CD8-positive, alpha-beta memory T cell (primary cell): ENCODE data around the gene ITLN2. TPM values are rescaled to one million over a fixed set of nuclear protein-coding genes. Genes with fewer than 3 reads are reported as not detected.
"Not testable (repeated sequence)": the region's sequence is repeated elsewhere in the genome, so short reads cannot be mapped to it uniquely, and the experiment has no call there.

Source experiments
- CTCF ChIA-PET: fragments of 350-600 bp; sonication (Branson Sonifier 250); formaldehyde crosslinking; loops from one replicate; lab custom pipeline; 2021; ENCODE audit warnings: antibody characterized with exemption; lab: Charles Lee
- POLR2A ChIA-PET: fragments of 350-600 bp; sonication (Branson Sonifier 250); formaldehyde crosslinking; loops from one replicate; lab custom pipeline; 2021; ENCODE audit warnings: antibody characterized with exemption; lab: Charles Lee
- DNase-seq, 5 donors: peaks; one replicate each; pipeline versions ENCODE4 v3.0.0 to v3.0.0-alpha.2; 2020 to 2022; ENCODE audit warnings: mixed read lengths in 1 of 5
- H3K27ac ChIP-seq: one replicate; pipeline ENCODE4 v1.7.0; 2013; ENCODE audit warnings: low read depth, mild to moderate bottlenecking, low read length, moderate library complexity
- H3K27me3 ChIP-seq: 2 replicates; pipeline ENCODE4 v1.7.0; 2013; ENCODE audit warnings: low read length, mild to moderate bottlenecking; ENCODE audit not compliant: insufficient read depth, poor library complexity, severe bottlenecking
- H3K36me3 ChIP-seq: 2 replicates; pipeline ENCODE4 v1.7.0; 2013; ENCODE audit warnings: mild to moderate bottlenecking, low read length, moderate library complexity; ENCODE audit not compliant: insufficient read depth
- H3K4me1 ChIP-seq: 2 replicates; pipeline ENCODE4 v1.7.0; 2013; ENCODE audit warnings: mild to moderate bottlenecking, low read length, moderate library complexity; ENCODE audit not compliant: insufficient read depth
- H3K4me3 ChIP-seq: 2 replicates; pipeline ENCODE4 v1.7.0; 2013; ENCODE audit warnings: mild to moderate bottlenecking, low read length
- H3K9me3 ChIP-seq: 2 replicates; pipeline ENCODE4 v1.7.0; 2013; ENCODE audit warnings: mild to moderate bottlenecking, low read length
- H3K27ac Mint-ChIP-seq, 8 donors: one replicate each; pipeline ENCODE4 v1.8.0; 2020 to 2021; ENCODE audit warnings: mixed read lengths in 8 of 8, mild to moderate bottlenecking in 6 of 8, inconsistent platforms in 3 of 8, moderate library complexity in 3 of 8
- H3K27me3 Mint-ChIP-seq, 2 donors: one replicate each; pipeline ENCODE4 v1.8.0; 2020 to 2021; ENCODE audit warnings: mixed read lengths in 2 of 2, mild to moderate bottlenecking in 1 of 2, moderate library complexity in 1 of 2
- H3K36me3 Mint-ChIP-seq, 3 donors: one replicate each; pipeline ENCODE4 v1.8.0; 2020 to 2021; ENCODE audit warnings: mixed read lengths in 3 of 3, inconsistent platforms in 1 of 3, mild to moderate bottlenecking in 1 of 3
- H3K4me1 Mint-ChIP-seq, 3 donors: one replicate each; pipeline ENCODE4 v1.8.0; 2020 to 2021; ENCODE audit warnings: mixed read lengths in 3 of 3, inconsistent platforms in 1 of 3, mild to moderate bottlenecking in 1 of 3
- H3K4me3 Mint-ChIP-seq, 7 donors: one replicate each; pipeline ENCODE4 v1.8.0; 2020 to 2021; ENCODE audit warnings: mixed read lengths in 7 of 7, mild to moderate bottlenecking in 6 of 7, moderate library complexity in 4 of 7, inconsistent platforms in 2 of 7
- H3K9me3 Mint-ChIP-seq, 5 donors: one replicate each; pipeline ENCODE4 v1.8.0; 2020 to 2022; ENCODE audit warnings: mixed read lengths in 5 of 5, mild to moderate bottlenecking in 3 of 5, moderate library complexity in 2 of 5, inconsistent platforms in 1 of 5
- polyA plus RNA-seq: library from polyadenylated mRNA; unstranded; fragments of 300-500 nt; fragmentation: Illumina TruSeq; gene quantifications from one replicate; pipeline ENCODE4 v1.2.3, GENCODE V29; 2021
- total RNA-seq, 2 experiments: library from RNA; stranded (reverse); gene quantifications; one replicate each; pipeline ENCODE4 v1.2.3, GENCODE V29; 2021

Gene ITLN2
- total and polyA plus RNA-seq, 3 experiments from 2014 or later = not detected

DNA sequence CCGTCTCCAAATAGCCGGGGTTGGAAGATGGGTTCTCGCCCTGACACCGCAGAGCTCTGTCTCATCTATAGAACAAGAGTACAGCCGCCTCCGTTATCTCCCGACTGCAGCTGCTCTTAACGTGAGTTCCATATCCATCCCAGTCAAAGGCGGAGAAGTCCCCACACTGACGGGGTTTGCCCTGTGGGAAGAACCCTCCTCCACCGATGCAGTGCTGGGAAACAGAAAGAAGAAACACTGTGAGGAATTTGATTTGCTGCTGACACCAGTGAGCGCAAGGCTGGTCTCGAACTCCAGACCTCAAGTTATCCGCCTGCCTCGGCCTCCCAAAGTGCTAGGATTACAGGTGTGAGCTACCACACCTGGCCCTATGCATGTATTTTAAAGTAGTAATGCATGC is 9.5 kb downstream of the ITLN2 start:
- Mint-ChIP-seq H3K27ac (no peak overlapping the region), H3K9me3 (peaks cover 0 to 3% (median 0%) of the 10 kb centered on the region in 5 donors), H3K4me1 (peaks cover 0 to 16% (median 7%) of the 10 kb centered on the region in 3 donors), H3K27me3 (peaks cover 3 to 8% of the 10 kb centered on the region in 2 donors), H3K4me3 (no peak overlapping the region), H3K36me3 (no peaks in the 10 kb centered on the region)
- Histone ChIP-seq H3K4me3 (no peak overlapping the region), H3K9me3 (no peaks in the 10 kb centered on the region), H3K4me1 (no peaks in the 10 kb centered on the region), H3K27me3 (no peaks in the 10 kb centered on the region), H3K27ac (no peak overlapping the region), H3K36me3 (no peaks in the 10 kb centered on the region)
- ChIA-PET POLR2A (no interaction called here), CTCF (interaction anchor here (2.1 kb wide), 1 partner anchor 8 kb away, joined by 7 read pairs; no protein-coding TSS in a partner anchor)
- no peak for DNase-seq

DNA sequence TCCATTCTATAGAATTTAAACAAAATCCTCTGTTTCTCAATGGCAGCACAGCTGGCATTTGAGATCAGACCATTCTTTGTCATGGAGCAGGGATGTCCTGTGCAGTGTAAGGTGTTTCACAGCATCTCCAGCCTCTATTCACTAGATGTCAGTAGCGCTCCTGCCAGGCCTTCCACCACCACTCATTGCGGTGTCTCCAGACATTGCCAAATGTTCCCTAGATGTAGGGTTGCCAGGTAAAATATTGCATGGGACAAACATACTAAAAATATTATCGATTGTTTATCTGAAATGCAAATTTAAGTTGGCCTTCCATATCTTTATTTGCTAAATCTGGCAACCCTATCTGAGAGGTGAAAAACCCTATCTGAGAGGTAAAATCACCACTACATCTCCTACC is 11.7 kb downstream of the ITLN2 start:
- Mint-ChIP-seq H3K27me3 (peaks cover 8% of the 10 kb centered on the region in 2 donors), H3K27ac (no peak overlapping the region), H3K4me1 (peaks cover 0 to 4% (median 0%) of the 10 kb centered on the region in 3 donors), H3K4me3 (no peak overlapping the region), H3K9me3 (peaks cover 0 to 3% (median 0%) of the 10 kb centered on the region in 5 donors), H3K36me3 (peaks cover 0 to 4% (median 0%) of the 10 kb centered on the region in 3 donors)
- Histone ChIP-seq H3K27me3 (no peaks in the 10 kb centered on the region), H3K4me3 (no peak overlapping the region), H3K4me1 (no peaks in the 10 kb centered on the region), H3K27ac (no peak overlapping the region), H3K9me3 (no peaks in the 10 kb centered on the region), H3K36me3 (no peaks in the 10 kb centered on the region)
- no peak for DNase-seq
- ChIA-PET CTCF (interaction anchor here (1.5 kb wide), 1 partner anchor 11 kb away, joined by 4 read pairs; no protein-coding TSS in a partner anchor), POLR2A (no interaction called here)

DNA sequence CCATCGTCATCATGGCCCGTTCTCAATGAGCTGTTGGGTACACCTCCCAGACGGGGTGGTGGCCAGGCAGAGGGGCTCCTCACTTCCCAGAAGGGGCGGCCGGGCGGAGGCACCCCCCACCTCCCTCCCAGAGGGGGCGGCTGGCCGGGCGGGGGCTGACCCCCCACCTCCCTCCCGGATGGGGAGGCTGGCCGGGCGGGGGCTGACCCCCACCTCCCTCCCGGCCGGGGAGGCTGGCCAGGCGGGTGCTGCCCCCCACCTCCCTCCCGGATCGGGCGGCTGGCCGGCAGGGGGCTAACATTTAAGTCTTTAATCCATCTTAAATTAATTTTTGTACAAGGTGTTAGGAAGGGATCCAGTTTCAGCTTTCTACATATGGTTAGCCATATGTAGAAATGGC is 17.9 kb downstream of the ITLN2 start:
- POLR2A ChIA-PET = not testable (repeated sequence)

DNA sequence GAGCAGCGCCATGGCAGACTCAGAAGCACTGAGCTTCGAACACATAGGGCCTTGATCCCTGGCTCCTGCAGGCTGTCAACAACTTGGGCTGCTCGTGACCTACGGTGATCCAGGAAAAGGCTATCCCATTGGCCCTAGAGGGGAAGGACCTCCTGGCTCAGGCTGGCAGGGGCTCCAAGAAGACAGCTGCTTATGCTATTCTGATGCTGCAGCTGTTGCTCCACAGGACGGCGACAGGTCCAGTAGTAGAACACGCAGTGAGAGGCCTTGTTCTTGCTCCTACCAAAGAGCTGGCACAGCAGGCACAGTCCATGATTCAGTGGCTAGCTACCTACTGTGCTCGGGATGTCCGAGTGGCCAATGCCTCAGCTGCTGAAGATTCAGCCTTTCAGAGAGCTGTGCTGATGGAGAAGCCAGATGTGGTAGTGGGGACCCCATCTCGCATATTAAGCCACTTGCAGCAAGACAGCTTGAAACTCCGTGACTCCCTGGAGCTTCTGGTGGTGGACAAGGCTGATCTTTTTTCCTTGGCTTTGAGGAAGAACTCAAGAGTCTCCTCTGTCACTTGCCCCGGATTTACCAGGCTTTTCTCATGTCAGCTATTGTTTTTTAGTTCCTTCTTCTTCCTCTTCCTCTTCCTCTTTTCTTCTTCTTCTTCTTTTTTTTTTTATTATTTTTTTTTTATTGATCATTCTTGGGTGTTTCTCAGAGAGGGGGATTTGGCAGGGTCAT is 18.9 kb downstream of the ITLN2 start:
- Histone ChIP-seq H3K4me1 (no peaks in the 10 kb centered on the region), H3K27ac (no peak overlapping the region), H3K4me3 (no peak overlapping the region), H3K9me3 (no peaks in the 10 kb centered on the region), H3K27me3 (no peaks in the 10 kb centered on the region), H3K36me3 (no peaks in the 10 kb centered on the region)
- H3K4me3 Mint-ChIP-seq = no peak overlapping the region
- ChIA-PET CTCF (interaction anchor here (1.2 kb wide), 1 partner anchor 16 kb away, joined by 3 read pairs; no protein-coding TSS in a partner anchor), POLR2A (no interaction called here)
- no peaks in the 10 kb centered on the region for H3K4me1 Mint-ChIP-seq
- H3K27ac Mint-ChIP-seq = no peak overlapping the region
- DNase-seq = no peak
- peaks cover 0 to 7% (median 0%) of the 10 kb centered on the region in 3 donors for H3K36me3 Mint-ChIP-seq
- peaks cover 0 to 11% of the 10 kb centered on the region in 2 donors for H3K27me3 Mint-ChIP-seq
- peaks cover 0 to 2% (median 0%) of the 10 kb centered on the region in 5 donors for H3K9me3 Mint-ChIP-seq

More for the DNA sequence above, 17.9 kb downstream of the ITLN2 start:
- H3K36me3 ChIP-seq, H3K9me3 Mint-ChIP-seq, H3K27ac ChIP-seq, H3K9me3 ChIP-seq, H3K36me3 Mint-ChIP-seq, CTCF ChIA-PET, H3K4me1 Mint-ChIP-seq, H3K27ac Mint-ChIP-seq, H3K4me3 Mint-ChIP-seq, H3K27me3 ChIP-seq, H3K4me3 ChIP-seq, H3K4me1 ChIP-seq, DNase-seq: not testable (repeated sequence)
- peaks cover 0 to 11% of the 10 kb centered on the region in 2 donors for H3K27me3 Mint-ChIP-seq

DNA sequence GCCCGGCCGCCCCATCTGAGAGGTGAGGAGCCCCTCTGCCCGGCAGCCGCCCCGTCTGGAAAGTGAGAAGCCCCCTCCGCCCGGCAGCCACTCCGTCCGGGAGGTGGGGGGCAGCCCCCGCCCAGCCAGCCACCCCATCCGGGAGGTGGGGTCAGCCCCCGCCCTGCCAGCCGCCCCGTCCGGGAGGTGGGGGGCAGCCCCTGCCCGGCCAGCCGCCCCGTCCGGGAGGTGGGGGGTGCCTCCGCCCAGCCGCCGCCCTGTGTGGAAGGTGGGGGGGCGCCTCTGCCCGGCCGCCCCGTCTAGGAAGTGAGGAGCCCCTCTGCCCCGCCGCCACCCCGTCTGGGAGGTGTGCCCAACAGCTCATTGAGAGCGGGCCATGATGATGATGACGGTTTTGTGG is 21.3 kb downstream of the ITLN2 start:
- H3K4me3 Mint-ChIP-seq, H3K9me3 Mint-ChIP-seq, H3K36me3 Mint-ChIP-seq, H3K27me3 Mint-ChIP-seq, H3K4me3 ChIP-seq, DNase-seq, POLR2A ChIA-PET, H3K27ac ChIP-seq, H3K27ac Mint-ChIP-seq, H3K4me1 Mint-ChIP-seq, H3K27me3 ChIP-seq, CTCF ChIA-PET, H3K4me1 ChIP-seq, H3K36me3 ChIP-seq, H3K9me3 ChIP-seq: not testable (repeated sequence)

DNA sequence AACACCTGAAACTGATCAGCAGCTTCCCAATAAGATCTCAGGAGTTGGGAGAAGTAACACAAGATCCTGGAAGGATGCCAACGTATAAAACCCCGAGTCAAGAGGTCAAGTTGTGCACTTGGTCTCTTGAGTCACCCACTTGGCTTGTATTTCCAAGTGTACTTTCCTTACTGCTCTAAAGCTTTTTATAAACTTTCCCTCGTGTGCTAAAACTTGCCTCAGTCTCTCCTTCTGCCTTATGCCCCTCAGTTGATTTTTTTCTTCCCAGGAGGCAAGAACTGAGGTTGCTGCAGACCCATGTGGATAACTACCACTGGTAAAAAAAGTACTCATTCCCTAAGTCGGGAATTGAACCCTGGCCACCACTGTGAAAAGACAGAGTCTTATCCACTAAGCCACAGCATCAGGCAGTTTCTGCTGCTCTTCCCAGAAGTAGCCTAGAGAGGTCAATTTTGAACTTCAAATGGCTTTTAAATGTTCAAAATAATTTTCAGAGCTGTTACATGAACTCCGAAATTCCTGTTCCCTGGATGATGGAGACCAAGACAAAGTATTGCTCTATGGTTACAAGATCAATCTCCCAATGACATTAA is 28.9 kb downstream of the ITLN2 start:
- Mint-ChIP-seq H3K4me1 (peaks cover 0 to 4% (median 0%) of the 10 kb centered on the region in 3 donors), H3K27ac (no peak overlapping the region), H3K27me3 (peaks cover 3 to 4% of the 10 kb centered on the region in 2 donors), H3K4me3 (no peak overlapping the region), H3K9me3 (peaks cover 0 to 8% (median 2%) of the 10 kb centered on the region in 5 donors), H3K36me3 (peaks cover 0 to 20% (median 0%) of the 10 kb centered on the region in 3 donors)
- Histone ChIP-seq H3K27me3 (no peaks in the 10 kb centered on the region), H3K4me3 (no peak overlapping the region), H3K9me3 (no peaks in the 10 kb centered on the region), H3K27ac (no peak overlapping the region), H3K4me1 (no peaks in the 10 kb centered on the region), H3K36me3 (no peaks in the 10 kb centered on the region)
- DNase-seq = no peak
- POLR2A ChIA-PET = interaction anchor here (0.5 kb wide), 1 partner anchor 40 kb away, joined by 5 read pairs; no protein-coding TSS in a partner anchor
- CTCF ChIA-PET = no interaction called here

DNA sequence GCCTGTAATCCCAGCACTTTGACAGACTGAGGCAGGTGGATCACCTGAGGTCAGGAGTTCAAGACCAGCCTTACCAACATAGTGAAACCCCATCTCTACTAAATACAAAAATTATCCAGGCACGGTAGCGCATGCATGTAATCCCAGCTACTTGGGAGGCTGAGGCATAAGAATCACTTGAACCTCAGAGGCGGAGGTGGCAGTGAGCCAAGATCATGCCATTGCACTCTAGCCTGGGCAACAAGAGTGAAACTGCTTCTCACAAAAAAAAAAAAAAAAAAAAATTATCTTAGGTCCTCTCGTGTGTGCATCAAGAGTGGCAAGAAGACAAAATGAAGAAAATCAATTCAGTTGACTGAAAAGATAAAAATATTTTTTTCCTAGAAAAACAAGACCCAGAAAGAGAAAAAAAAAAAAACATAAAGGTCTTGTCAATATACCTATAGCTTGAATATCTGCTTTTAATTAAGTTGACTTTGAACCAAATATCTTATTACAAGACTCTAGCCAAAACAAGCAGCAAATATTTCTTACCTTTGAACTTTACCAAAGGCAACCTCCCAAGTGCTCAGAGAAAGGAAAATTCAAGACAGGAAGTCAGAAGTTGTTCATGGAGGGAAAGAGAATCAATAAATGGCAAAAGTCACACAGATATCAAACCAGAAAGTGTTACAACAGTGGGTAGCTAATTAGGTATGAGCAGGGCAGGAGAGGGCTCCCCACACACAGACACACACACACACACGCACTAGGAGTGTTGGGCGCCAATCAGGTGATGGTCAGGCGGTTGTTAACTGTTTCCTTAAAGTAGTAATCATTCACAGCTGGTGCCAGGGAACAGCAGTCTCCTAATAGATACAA is 29.6 kb downstream of the ITLN2 start:
- Histone ChIP-seq H3K27me3 (no peaks in the 10 kb centered on the region), H3K9me3 (no peaks in the 10 kb centered on the region), H3K4me3 (no peak overlapping the region), H3K4me1 (no peaks in the 10 kb centered on the region), H3K36me3 (no peaks in the 10 kb centered on the region), H3K27ac (no peak overlapping the region)
- peaks cover 0 to 4% (median 0%) of the 10 kb centered on the region in 3 donors for H3K4me1 Mint-ChIP-seq
- DNase-seq = no peak
- no peak overlapping the region for H3K4me3 Mint-ChIP-seq
- CTCF ChIA-PET = interaction anchor here (0.6 to 0.9 kb wide), 2 partner anchors 27 to 45 kb away, joined by 3 to 4 read pairs; no protein-coding TSS in a partner anchor
- H3K27ac Mint-ChIP-seq = no peak overlapping the region
- POLR2A ChIA-PET = interaction anchor here (0.5 kb wide), 1 partner anchor 41 kb away, joined by 5 read pairs; no protein-coding TSS in a partner anchor
- H3K27me3 Mint-ChIP-seq = peaks cover 3 to 4% of the 10 kb centered on the region in 2 donors
- H3K9me3 Mint-ChIP-seq = peaks cover 0 to 8% (median 2%) of the 10 kb centered on the region in 5 donors
- H3K36me3 Mint-ChIP-seq = peaks cover 0 to 22% (median 0%) of the 10 kb centered on the region in 3 donors
